HG02642 (cell line): Measurements from ENCODE around the gene VGF.
A peak's percentile ranks its signal among the peaks of the same experiment; 100 is the strongest.

ENCODE experiments used
- ATAC-seq: cut with Tn5 transposase; IDR thresholded peaks from one replicate; pipeline ENCODE4 v1.9.1; 2021; ENCODE audit warnings: mild to moderate bottlenecking; ENCODE audit not compliant: unreplicated experiment, poor library complexity

Gene VGF

GRCh38 chr7:101186844-101187428, 21.6 kb upstream of the VGF start:
- no peak for ATAC-seq

GRCh38 chr7:101186194-101186593, 20.8 kb upstream of the VGF start:
- ATAC-seq, result no peak

- ATAC-seq, result no peak
Measured at GRCh38 chr7:101185258-101185839, 20.0 kb upstream of the VGF start.

- no peak for ATAC-seq
Measured at GRCh38 chr7:101180130-101180755, 14.9 kb upstream of the VGF start, which contains the start of gene NAT16. Gene NAT16, minus strand, starts transcription at chr7:101180293. Its CDS starts 5,486 bp downstream, at chr7:101174807.

- ATAC-seq, result no peak
Measured at GRCh38 chr7:101179713-101180112, 14.3 kb upstream of the VGF start.

GRCh38 chr7:101179117-101179516, 13.7 kb upstream of the VGF start:
- ATAC-seq, result no peak

- no peak for ATAC-seq
Measured at GRCh38 chr7:101177644-101178043, 12.3 kb upstream of the VGF start.

- no peak for ATAC-seq
Measured at GRCh38 chr7:101175664-101176063, 10.3 kb upstream of the VGF start.

- ATAC-seq, result no peak
Measured at GRCh38 chr7:101174322-101174854, 9.0 kb upstream of the VGF start.

- ATAC-seq, result peak; percentile 43
Measured at GRCh38 chr7:101173752-101174244, 8.4 kb upstream of the VGF start.

- ATAC-seq, result no peak
Measured at GRCh38 chr7:101172854-101173751, 7.7 kb upstream of the VGF start.

GRCh38 chr7:101172005-101172853, 6.9 kb upstream of the VGF start:
- no peak for ATAC-seq

- ATAC-seq, result no peak
Measured at GRCh38 chr7:101171442-101171837, 6.1 kb upstream of the VGF start.

- ATAC-seq, result no peak
Measured at GRCh38 chr7:101170617-101171441, 5.5 kb upstream of the VGF start.

GRCh38 chr7:101169838-101170551, 4.6 kb upstream of the VGF start:
- ATAC-seq, result peak; percentile 48

GRCh38 chr7:101169110-101169837, 3.9 kb upstream of the VGF start:
- ATAC-seq, result no peak

GRCh38 chr7:101168412-101169049, 3.2 kb upstream of the VGF start:
- no peak for ATAC-seq
